DMS53 (cell line): ENCODE results near the gene MMS22L.

ENCODE experiments used
- DNase-seq: peaks from one replicate; lab custom pipeline; 2025; lab: John Stamatoyannopoulos, UW

The MMS22L gene

GRCh38 chr6:97138581-97138980 is 144.4 kb downstream of the MMS22L start:
- DNase-seq = no peak

- DNase-seq = no peak
These were observed 146.2 kb downstream of the MMS22L start for GRCh38 chr6:97136626-97137358.

- DNase-seq = peak; percentile 39
These were observed 149.9 kb downstream of the MMS22L start for GRCh38 chr6:97133067-97133466.

GRCh38 chr6:97129106-97129505 is 153.9 kb downstream of the MMS22L start:
- DNase-seq = no peak

GRCh38 chr6:97128507-97128906 is 154.5 kb downstream of the MMS22L start:
- no peak for DNase-seq

GRCh38 chr6:97123652-97124051 is 159.4 kb downstream of the MMS22L start:
- no peak for DNase-seq

- DNase-seq = no peak
These were observed 159.9 kb downstream of the MMS22L start for GRCh38 chr6:97123112-97123511.

GRCh38 chr6:97120511-97120910 is 162.5 kb downstream of the MMS22L start:
- no peak for DNase-seq

- no peak for DNase-seq
These were observed 168.4 kb downstream of the MMS22L start for GRCh38 chr6:97114645-97115044.

GRCh38 chr6:97113170-97113569 is 169.8 kb downstream of the MMS22L start:
- DNase-seq = no peak

GRCh38 chr6:97111243-97111642 is 171.8 kb downstream of the MMS22L start:
- no peak for DNase-seq

- no peak for DNase-seq
These were observed 172.4 kb downstream of the MMS22L start for GRCh38 chr6:97110626-97111025.

- no peak for DNase-seq
These were observed 172.9 kb downstream of the MMS22L start for GRCh38 chr6:97110149-97110548.

GRCh38 chr6:97109444-97109843 is 173.6 kb downstream of the MMS22L start:
- DNase-seq = no peak

GRCh38 chr6:97102145-97102790 is 180.7 kb downstream of the MMS22L start:
- no peak for DNase-seq

- no peak for DNase-seq
These were observed 182.3 kb downstream of the MMS22L start for GRCh38 chr6:97100696-97101095.

- DNase-seq = no peak
These were observed 185.7 kb downstream of the MMS22L start for GRCh38 chr6:97097068-97098047.

- DNase-seq = no peak
These were observed 187.6 kb downstream of the MMS22L start for GRCh38 chr6:97095311-97095850.

GRCh38 chr6:97094376-97094775 is 188.6 kb downstream of the MMS22L start:
- no peak for DNase-seq

GRCh38 chr6:97092673-97093305 is 190.2 kb downstream of the MMS22L start:
- no peak for DNase-seq
